Pancreas (tissue), 10 donors: ENCODE data around the gene CMTM1. TPM values are rescaled to one million over a fixed set of nuclear protein-coding genes. Genes with fewer than 3 reads are reported as not detected.

Experiments
- ATAC-seq, 4 donors: fragments of 200-7000 bp; cut with Tn5 transposase; one replicate each; pipeline versions ENCODE4 v1.8.0 to v1.9.1; 2020; ENCODE audit warnings: mild to moderate bottlenecking in 4 of 4, moderate library complexity in 4 of 4
- DNase-seq, 6 donors: peaks; one replicate each; pipeline ENCODE4 v3.0.0-alpha.2; 2020
- FAIRE-seq: peaks from 2 replicates; lab custom pipeline; 2012; peaks lifted over from hg19 to GRCh38; lab: Jason Lieb, UNC
- H3K27ac ChIP-seq, 4 donors: fragments of 200-600 bp; sonication (generic); 1 replicate in 3 of 4; 2 replicates in 1 of 4; pipeline versions ENCODE4 v1.5.0 to v1.8.0; 2020
- H3K27me3 ChIP-seq, 4 donors: fragments of 200-600 bp; one replicate each; pipeline ENCODE4 v1.8.0; 2021
- H3K36me3 ChIP-seq, 3 donors: fragments of 200-600 bp; sonication (generic) in 1 of 3; one replicate each; pipeline versions ENCODE4 v1.5.0 to v1.8.0; 2020 to 2021
- H3K4me1 ChIP-seq, 3 donors: fragments of 200-600 bp; one replicate each; pipeline ENCODE4 v1.8.0; 2021
- H3K4me3 ChIP-seq, 4 donors: fragments of 200-600 bp; sonication (generic) in 2 of 4; one replicate each; pipeline versions ENCODE4 v1.5.0 to v1.8.0; 2020 to 2021
- H3K9me3 ChIP-seq, 4 donors: fragments of 200-600 bp; one replicate each; pipeline ENCODE4 v1.8.0; 2021
- CTCF ChIP-seq, 4 donors: fragments of 200-600 bp; sonication (generic) in 3 of 4; IDR thresholded peaks; one replicate each; pipeline versions ENCODE4 v1.5.0 to v1.8.0; 2021; ENCODE audit warnings: antibody characterized with exemption in 4 of 4
- WGBS, 2 donors: extraction: QIAGEN DNeasy Blood & Tissue Kit; methylation state at CpG; one replicate each; pipeline ENCODE4 v1.1.7; 2013; 5-methylcytosine and 5-hydroxymethylcytosine counted together
- intact Hi-C, 3 donors: fragments of 100-400 bp; cut with DNase I; formaldehyde crosslinking; loops; one replicate each; pipeline versions ENCODE4 v1.11.1 to v1.14.2; 2022
- polyA plus RNA-seq, 2 donors: library from polyadenylated mRNA; stranded (reverse); fragments of 200-250 nt; gene quantifications; one replicate each; pipeline ENCODE4 v1.2.3, GENCODE V29; 2013
- total RNA-seq, 6 donors: library from RNA; stranded (reverse); fragmentation: NEBNext Ultra II Directional in 4 of 6; extraction: Animal tissue kit (Norgen Biotek cat#: 25700) in 4 of 6; gene quantifications; one replicate each; pipeline versions ENCODE4 v1.2.1 to v1.2.4, GENCODE V29; 2021 to 2023
- donor health status: healthy with polysubstance abuse.
- donor health status: DM: no; HTN: no; CAD: no; lungs with moderate emphysema.
- donor health status: DM: no; HTN: no; CAD: no.
- donor health status: control.
- donor health status: control.
- donor health status: Bipolar disorder and iron deficiency.
- donor health status: DM: yes; HTN: yes; CAD: no.
- donor health status: DM: no; HTN: no; CAD: no.
- donor health status: DM: no; HTN: no; CAD: no.
- donor health status: DM: yes; HTN: yes; CAD: no.

The CMTM1 gene
- total and polyA plus RNA-seq, 8 donors, result 0.28 to 3.9 (median 0.82) TPM

- H3K9me3 ChIP-seq, result no peaks in the 10 kb centered on the region
- ATAC-seq, result peak; percentile 31 to 51 (median 40)
- no peak for TF ChIP-seq CTCF (IDR thresholded peaks at IDR 0.05)
- no peak overlapping the region for H3K4me3 ChIP-seq
- peaks cover 0 to 6% (median 0%) of the 10 kb centered on the region in 3 donors for H3K4me1 ChIP-seq
- intact Hi-C loops, result no loop called here
- no peaks in the 10 kb centered on the region for H3K27me3 ChIP-seq
- H3K36me3 ChIP-seq, result peaks cover 0 to 10% (median 3%) of the 10 kb centered on the region in 3 donors
- no peak overlapping the region for H3K27ac ChIP-seq
- no peak for FAIRE-seq
- DNase-seq, result no peak
- 80 to 84% methylated on average over 10 of the region's 10 CpGs for WGBS, 2 donors
These were observed 52.5 kb downstream of the CMTM1 start for GRCh38 chr16:66618588-66619375.

- no peak overlapping the region for H3K4me3 ChIP-seq
- peaks cover 0 to 10% (median 3%) of the 10 kb centered on the region in 3 donors for H3K36me3 ChIP-seq
- no peak overlapping the region for H3K27ac ChIP-seq
- DNase-seq, result no peak
- intact Hi-C loops, result no loop called here
- TF ChIP-seq CTCF (IDR thresholded peaks at IDR 0.05), result no peak
- WGBS, 2 donors, result 85 to 90% methylated on average over 12 of the region's 12 CpGs
- no peak for FAIRE-seq
- H3K4me1 ChIP-seq, result peaks cover 0 to 6% (median 0%) of the 10 kb centered on the region in 3 donors
- H3K27me3 ChIP-seq, result no peaks in the 10 kb centered on the region
- no peaks in the 10 kb centered on the region for H3K9me3 ChIP-seq
- ATAC-seq, result no peak
These were observed 53.5 kb downstream of the CMTM1 start for GRCh38 chr16:66619534-66620428.

DNA sequence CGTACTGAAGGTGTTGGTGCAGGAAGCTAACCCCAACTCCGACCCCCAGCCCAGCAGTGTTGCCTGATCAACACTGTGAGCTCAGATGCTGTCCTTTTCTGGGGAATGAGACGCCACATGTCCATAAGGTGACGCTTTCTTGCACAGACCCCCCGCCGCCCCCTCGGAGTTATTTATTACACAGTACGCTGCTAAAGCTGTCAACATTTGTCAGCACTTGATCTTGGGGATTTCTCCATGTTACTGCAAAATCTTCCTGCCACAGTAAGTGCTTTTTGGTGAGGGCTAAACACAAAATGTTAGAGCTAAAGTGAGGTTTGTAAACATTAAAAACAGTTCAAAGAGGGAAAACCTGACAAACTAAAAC lies 54.2 kb downstream of the CMTM1 start:
- no peak for FAIRE-seq
- Histone ChIP-seq H3K36me3 (peaks cover 0 to 10% (median 3%) of the 10 kb centered on the region in 3 donors), H3K4me3 (no peak overlapping the region), H3K9me3 (no peaks in the 10 kb centered on the region), H3K27ac (no peak overlapping the region), H3K27me3 (no peaks in the 10 kb centered on the region), H3K4me1 (peaks cover 0 to 6% (median 0%) of the 10 kb centered on the region in 3 donors)
- intact Hi-C loops, result no loop called here
- no peak for ATAC-seq
- WGBS, 2 donors, result 92 to 93% methylated on average over 8 of the region's 8 CpGs
- no peak for TF ChIP-seq CTCF (IDR thresholded peaks at IDR 0.05)
- no peak for DNase-seq

DNA sequence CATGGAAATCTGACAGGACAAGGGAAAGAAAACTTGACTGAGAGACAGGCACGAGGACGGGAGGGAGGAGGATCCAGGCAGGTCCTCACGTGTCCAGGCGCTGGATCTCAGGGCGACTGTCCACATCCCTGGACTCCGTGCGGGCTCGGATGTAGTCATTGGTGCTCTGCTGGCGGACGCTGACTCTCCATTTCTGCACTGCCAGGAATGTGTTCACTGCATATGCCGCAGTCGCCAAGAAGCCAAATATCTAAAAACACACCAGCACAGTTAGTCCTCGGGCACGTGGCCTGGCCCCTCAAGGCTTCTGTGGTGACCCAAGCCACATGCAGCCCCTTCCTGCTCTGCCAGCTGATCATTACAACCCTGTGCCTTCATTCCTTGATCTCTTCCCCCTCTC lies 55.7 kb downstream of the CMTM1 start:
- Histone ChIP-seq H3K9me3 (no peaks in the 10 kb centered on the region), H3K4me3 (no peak overlapping the region), H3K36me3 (peaks cover 0 to 10% (median 3%) of the 10 kb centered on the region in 3 donors), H3K4me1 (peaks cover 0 to 6% (median 0%) of the 10 kb centered on the region in 3 donors), H3K27me3 (no peaks in the 10 kb centered on the region), H3K27ac (no peak overlapping the region)
- 97% methylated on average over 14 of the region's 14 CpGs for WGBS, 2 donors
- intact Hi-C loops, result no loop called here
- DNase-seq (no peak), ATAC-seq (no peak), FAIRE-seq (no peak)
- TF ChIP-seq CTCF (IDR thresholded peaks at IDR 0.05), result no peak
